PC-9 (cell line): ENCODE data around the gene SLC66A2.

Experiments
- CTCF ChIP-seq: fragments of 200-600 bp; sonication (generic); conservative IDR thresholded peaks from 2 replicates; pipeline ENCODE4 v1.6.1; 2017; ENCODE audit warnings: mixed run types, antibody characterized with exemption, mild to moderate bottlenecking, moderate library complexity
- EZH2 ChIP-seq: fragments of 200-600 bp; sonication (generic); IDR thresholded peaks from 2 replicates; pipeline ENCODE4 v1.8.0; 2017; ENCODE audit warnings: antibody characterized with exemption, low read depth

DNA sequence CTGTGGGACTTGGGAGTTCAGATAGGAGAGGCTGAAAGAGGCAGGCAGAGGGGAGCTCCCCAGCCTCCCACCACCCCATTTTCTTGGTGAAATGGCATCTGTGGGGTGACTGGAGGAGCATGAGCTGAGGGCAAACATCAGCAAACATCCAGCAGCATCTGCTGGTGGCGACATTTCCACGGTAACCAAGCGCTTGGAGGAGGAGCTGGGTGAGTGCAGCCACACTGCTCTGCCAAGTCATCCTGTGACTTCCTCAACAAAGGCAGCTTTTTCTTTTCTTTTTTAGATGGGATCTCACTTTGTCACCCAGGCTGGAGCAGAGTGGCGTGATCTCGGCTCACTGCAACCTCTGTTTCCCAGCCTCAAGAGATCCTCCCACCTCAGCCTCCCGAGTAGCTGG, 31.3 kb upstream of the SLC66A2 start:
- no peak for TF ChIP-seq CTCF
- TF ChIP-seq EZH2 = no peak
